ENCODE results near the gene SLAIN1. TPM values are rescaled to one million over a fixed set of nuclear protein-coding genes. Genes with fewer than 3 reads are reported as not detected.

The SLAIN1 gene
- total and polyA plus RNA-seq, 2 of the 13 experiments (the other 11 are each of a cell fraction or from before 2014, with no cell fraction given): 1.2 to 4.5 TPM

GRCh38 chr13:77660841-77661250, 36.6 kb upstream of the SLAIN1 start:
- no TSS peak for BruUV-seq (replicated peaks)
- WGBS (ENCODE audit: low lambda C conversion rate): 41% methylated on average over 3 of the region's 15 CpGs
- in situ Hi-C loops (cut with HindIII; ENCODE audit: extremely low pct_ligation_motif_present, low pct_unique_long_range_greater_than_20kb): no loop called here
- TF ChIP-seq FOXP4 (CRISPR knock-in tag; IDR thresholded peaks at IDR 0.05): no peak
- no peak for TF ChIP-seq NRL (CRISPR knock-in tag; IDR thresholded peaks at IDR 0.05; ENCODE audit: borderline replicate concordance)
- TF ChIP-seq KLF13 (CRISPR knock-in tag; IDR thresholded peaks at IDR 0.05): no peak
- TF ChIP-seq ZNF776 (CRISPR knock-in tag; IDR thresholded peaks at IDR 0.05): no peak
- no peak for TF ChIP-seq HNF4G (IDR thresholded peaks at IDR 0.05; ENCODE audit: borderline replicate concordance, low read depth, low read length)
- no peak for TF ChIP-seq HNF4G (CRISPR knock-in tag; IDR thresholded peaks at IDR 0.05; ENCODE audit: borderline replicate concordance, low read depth)
- TF ChIP-seq TARDBP (CRISPR knock-in tag; IDR thresholded peaks at IDR 0.05): no peak
- no peak for TF ChIP-seq ZNF770 (CRISPR knock-in tag; IDR thresholded peaks at IDR 0.05)
- TF ChIP-seq ZNF703 (CRISPR knock-in tag; IDR thresholded peaks at IDR 0.05; ENCODE audit: borderline replicate concordance): no peak
- no peak for TF ChIP-seq ZNF331 (CRISPR knock-in tag; IDR thresholded peaks at IDR 0.05)
- TF ChIP-seq HOMEZ (CRISPR knock-in tag; IDR thresholded peaks at IDR 0.05; ENCODE audit: low read depth): no peak
- TF ChIP-seq, protein P1, sequence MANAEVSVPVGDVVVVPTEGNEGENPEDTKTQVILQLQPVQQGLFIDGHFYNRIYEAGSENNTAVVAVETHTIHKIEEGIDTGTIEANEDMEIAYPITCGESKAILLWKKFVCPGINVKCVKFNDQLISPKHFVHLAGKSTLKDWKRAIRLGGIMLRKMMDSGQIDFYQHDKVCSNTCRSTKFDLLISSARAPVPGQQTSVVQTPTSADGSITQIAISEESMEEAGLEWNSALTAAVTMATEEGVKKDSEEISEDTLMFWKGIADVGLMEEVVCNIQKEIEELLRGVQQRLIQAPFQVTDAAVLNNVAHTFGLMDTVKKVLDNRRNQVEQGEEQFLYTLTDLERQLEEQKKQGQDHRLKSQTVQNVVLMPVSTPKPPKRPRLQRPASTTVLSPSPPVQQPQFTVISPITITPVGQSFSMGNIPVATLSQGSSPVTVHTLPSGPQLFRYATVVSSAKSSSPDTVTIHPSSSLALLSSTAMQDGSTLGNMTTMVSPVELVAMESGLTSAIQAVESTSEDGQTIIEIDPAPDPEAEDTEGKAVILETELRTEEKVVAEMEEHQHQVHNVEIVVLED (CRISPR knock-in tag; IDR thresholded peaks at IDR 0.05; ENCODE audit: borderline replicate concordance): no peak
- no peak for TF ChIP-seq TCF12 (IDR thresholded peaks at IDR 0.05)
- TF ChIP-seq TCF12 (CRISPR knock-in tag; IDR thresholded peaks at IDR 0.05): no peak
- TF ChIP-seq MLXIP (CRISPR knock-in tag; IDR thresholded peaks at IDR 0.05; ENCODE audit: borderline replicate concordance): no peak

More at GRCh38 chr13:77660841-77661250, 36.6 kb upstream of the SLAIN1 start:
- Histone ChIP-seq H3K9me3 (ENCODE audit: low read length) (no peaks in the 10 kb centered on the region), H3K79me2 (ENCODE audit: insufficient read depth, low read length) (no peaks in the 10 kb centered on the region), H3K27me3 (ENCODE audit: control insufficient read depth in 1 of 2, insufficient read depth in 2 of 2, low read length in 2 of 2) (no peaks in the 10 kb centered on the region; a peak in 1 of 5 replicates), H2AFZ (ENCODE audit: low read length) (no peak overlapping the region), H3K4me1 (ENCODE audit: insufficient read depth, low read length) (no peaks in the 10 kb centered on the region), H3K36me3 (replicated peaks in 1 of 2; ENCODE audit: control insufficient read depth in 1 of 2, insufficient read depth in 2 of 2, low read length in 2 of 2) (no peaks in the 10 kb centered on the region), H3K27ac (ENCODE audit: extremely low read length, insufficient read depth, low read length) (no peak overlapping the region), H3K9ac (ENCODE audit: insufficient read depth, low read depth, low read length) (no peak overlapping the region), H3K4me3 (replicated peaks in 1 of 3; ENCODE audit: insufficient read depth in 1 of 3, low read depth in 2 of 3, low read length in 3 of 3) (no peak overlapping the region), H4K20me1 (ENCODE audit: insufficient read depth, low read length) (no peaks in the 10 kb centered on the region), H3K4me2 (ENCODE audit: low read depth, low read length) (no peak overlapping the region)
- POLR2A ChIA-PET: no interaction called here
- CTCF ChIA-PET (ENCODE audit: low intra/inter-chr PET ratio, low total read pairs): no interaction called here
- no peak for FAIRE-seq
- intact Hi-C loops (cut with micrococcal nuclease; ENCODE audit: unreplicated experiment): no loop called here
- no peak for ATAC-seq
- no peak for DNase-seq (ENCODE audit: low spot score)

Data from HepG2 (cell line).